HepG2 (cell line): Measurements from ENCODE around the gene DNAJA2. TPM values are rescaled to one million over a fixed set of nuclear protein-coding genes. Genes with fewer than 3 reads are reported as not detected.

Experiments used
- CBX1 ChIP-seq: IDR thresholded peaks from one replicate; pipeline ENCODE4 v1.6.1; 2016; ENCODE audit warnings: antibody characterized with exemption, low read depth
- FOXJ3 ChIP-seq: sonication (generic); formaldehyde crosslinking; IDR thresholded peaks from 2 replicates; pipeline ENCODE4 v1.4.0; 2020; ENCODE audit warnings: missing genetic modification reagents, mild to moderate bottlenecking, borderline replicate concordance
- HMG20B ChIP-seq: conservative IDR thresholded peaks from 2 replicates; pipeline ENCODE4 v1.6.1; 2016; ENCODE audit warnings: missing genetic modification reagents, missing compliant biosample characterization
- HMGA1 ChIP-seq: sonication (generic); formaldehyde crosslinking; conservative IDR thresholded peaks from 2 replicates; pipeline ENCODE4 v1.4.0; 2020; ENCODE audit warnings: missing genetic modification reagents
- HOXA5 ChIP-seq: sonication (generic); formaldehyde crosslinking; IDR thresholded peaks from 2 replicates; pipeline ENCODE4 v1.4.0; 2020; ENCODE audit warnings: missing genetic modification reagents
- IKZF5 ChIP-seq: IDR thresholded peaks from 2 replicates; pipeline ENCODE4 v1.6.1; 2018; ENCODE audit warnings: missing genetic modification reagents, mild to moderate bottlenecking, missing compliant biosample characterization
- IRF2 ChIP-seq: IDR thresholded peaks from 2 replicates; pipeline ENCODE4 v1.6.1; 2018; ENCODE audit warnings: missing genetic modification reagents, missing compliant biosample characterization
- KAT7 ChIP-seq: IDR thresholded peaks from 2 replicates; pipeline ENCODE4 v1.6.1; 2018; ENCODE audit warnings: borderline replicate concordance, missing compliant biosample characterization
- MEIS2 ChIP-seq: sonication (generic); formaldehyde crosslinking; IDR thresholded peaks from 2 replicates; pipeline ENCODE4 v1.9.0; 2021; ENCODE audit warnings: mild to moderate bottlenecking, missing genetic modification reagents
- MXD3 ChIP-seq: IDR thresholded peaks from 2 replicates; pipeline ENCODE4 v1.6.1; 2016; ENCODE audit warnings: mild to moderate bottlenecking, missing biosample characterization, missing genetic modification reagents
- MXI1 ChIP-seq: IDR thresholded peaks from 3 replicates; pipeline ENCODE4 v1.6.1; 2012; ENCODE audit warnings: low read depth, low read length, inconsistent platforms, borderline replicate concordance
- NFATC3 ChIP-seq: sonication (generic); formaldehyde crosslinking; IDR thresholded peaks from 2 replicates; pipeline ENCODE4 v1.5.1; 2020; ENCODE audit warnings: mild to moderate bottlenecking, missing genetic modification reagents
- NR2C2 ChIP-seq: sonication (generic); formaldehyde crosslinking; IDR thresholded peaks from 2 replicates; pipeline ENCODE4 v1.4.0; 2020; ENCODE audit warnings: missing genetic modification reagents, mild to moderate bottlenecking, moderate library complexity, borderline replicate concordance
- PCBP2 ChIP-seq: fragments of 200-400 bp; formaldehyde crosslinking; optimal IDR thresholded peaks from 2 replicates; pipeline ENCODE3; 2018; ENCODE audit warnings: low read length, low read depth; ENCODE audit not compliant: poor library complexity, severe bottlenecking
- POGK ChIP-seq: sonication (generic); formaldehyde crosslinking; conservative IDR thresholded peaks from 2 replicates; pipeline ENCODE4 v1.8.0; 2022; ENCODE audit warnings: mild to moderate bottlenecking, moderate library complexity, missing genetic modification reagents
- POLR2AphosphoS5 ChIP-seq: IDR thresholded peaks from 2 replicates; pipeline ENCODE4 v1.6.1; 2012; ENCODE audit warnings: low read depth, low read length
- RAD21 ChIP-seq: fragments of 450-650 bp; formaldehyde crosslinking; IDR thresholded peaks from 2 replicates; pipeline ENCODE4 v1.5.0; 2020; ENCODE audit warnings: mild to moderate bottlenecking
- SNAPC5 ChIP-seq: sonication (generic); formaldehyde crosslinking; IDR thresholded peaks from 2 replicates; pipeline ENCODE4 v1.8.1; 2023; ENCODE audit warnings: mild to moderate bottlenecking, missing genetic modification reagents, borderline replicate concordance
- SSRP1 ChIP-seq: IDR thresholded peaks from 2 replicates; pipeline ENCODE4 v1.6.1; 2016; ENCODE audit warnings: control low read depth
- STAG1 ChIP-seq: sonication (generic); formaldehyde crosslinking; IDR thresholded peaks from 2 replicates; pipeline ENCODE4 v1.4.0; 2020; ENCODE audit warnings: missing genetic modification reagents
- STAT5B ChIP-seq: sonication (generic); formaldehyde crosslinking; IDR thresholded peaks from 2 replicates; pipeline ENCODE4 v1.4.0; 2020; ENCODE audit warnings: missing genetic modification reagents
- THRA ChIP-seq: sonication (generic); formaldehyde crosslinking; IDR thresholded peaks from 2 replicates; pipeline ENCODE4 v1.4.0; 2020; ENCODE audit warnings: missing genetic modification reagents, borderline replicate concordance
- ZNF724P ChIP-seq: sonication (generic); formaldehyde crosslinking; IDR thresholded peaks from 2 replicates; pipeline ENCODE4 v1.8.0; 2022; ENCODE audit warnings: missing genetic modification reagents, borderline replicate concordance
- ZSCAN5A ChIP-seq: sonication (generic); formaldehyde crosslinking; IDR thresholded peaks from 2 replicates; pipeline ENCODE4 v1.8.0; 2022; ENCODE audit warnings: mild to moderate bottlenecking, missing genetic modification reagents, borderline replicate concordance
- polyA plus RNA-seq, 8 experiments: library from polyadenylated mRNA; depleted of rRNA in 3 of 8; stranded (reverse) in 7 of 8; unstranded in 1 of 8; fragments of >200 nt; fragmentation: Illumina TruSeq in 4 of 8; extraction: Trizol in 4 of 8; gene quantifications; 2 replicates each; pipeline versions ENCODE4 v1.2.1 to v1.2.3, GENCODE V29; 2011 to 2016; ENCODE audit warnings: low read depth in 4 of 8, missing spikeins in 1 of 8, mixed read lengths in 1 of 8; ENCODE audit not compliant: insufficient read depth in 1 of 8
- total RNA-seq, 5 experiments: library from RNA; depleted of rRNA; stranded (reverse); fragments of >200 nt; fragmentation: Illumina TruSeq; extraction: Trizol; gene quantifications; 2 replicates each; pipeline ENCODE4 v1.2.3, GENCODE V29; 2016; ENCODE audit warnings: low read depth in 1 of 5

DNAJA2 gene
- total and polyA plus RNA-seq, 2 of the 13 experiments (the other 11 are each of a cell fraction or from before 2014, with no cell fraction given), result 25.4 to 176 TPM

GRCh38 chr16:46918905-46919792, 54.3 kb downstream of the DNAJA2 start (continued):
- TF ChIP-seq THRA (CRISPR knock-in tag) (peak; percentile 86; the same call in 1 of the 2 replicates), MXI1 (peak; percentile 56; the same call in 2 of the 3 replicates), MXD3 (CRISPR knock-in tag) (no peak), IRF2 (CRISPR knock-in tag) (peak; percentile 89), NFATC3 (CRISPR knock-in tag) (no peak), NR2C2 (CRISPR knock-in tag) (peak; percentile 88; the same call in 1 of the 2 replicates), HOXA5 (CRISPR knock-in tag) (peak; percentile 99), ZSCAN5A (no peak), POGK (CRISPR knock-in tag) (no peak), ZNF724P (CRISPR knock-in tag) (no peak), RAD21 (CRISPR knock-in tag) (peak; percentile 72; the same call in 1 of the 2 replicates), HMG20B (CRISPR knock-in tag) (peak; percentile 92), POLR2AphosphoS5 (no peak; the same call in 1 of the 2 replicates), STAG1 (peak; percentile 89), IKZF5 (CRISPR knock-in tag) (0 out of 2 replicates have a peak, but pooled peaks have one; percentile 23), CBX1 (peak; percentile 22), KAT7 (CRISPR knock-in tag) (peak; percentile 8; the same call in 1 of the 2 replicates), SSRP1 (CRISPR knock-in tag) (peak; percentile 84), SNAPC5 (no peak), MEIS2 (CRISPR knock-in tag) (peak; percentile 99), PCBP2 (no peak), STAT5B (no peak), FOXJ3 (CRISPR knock-in tag) (peak; percentile 79; the same call in 1 of the 2 replicates), HMGA1 (CRISPR knock-in tag) (no peak)
